Measurements from ENCODE around the gene ITGB5.

DNA sequence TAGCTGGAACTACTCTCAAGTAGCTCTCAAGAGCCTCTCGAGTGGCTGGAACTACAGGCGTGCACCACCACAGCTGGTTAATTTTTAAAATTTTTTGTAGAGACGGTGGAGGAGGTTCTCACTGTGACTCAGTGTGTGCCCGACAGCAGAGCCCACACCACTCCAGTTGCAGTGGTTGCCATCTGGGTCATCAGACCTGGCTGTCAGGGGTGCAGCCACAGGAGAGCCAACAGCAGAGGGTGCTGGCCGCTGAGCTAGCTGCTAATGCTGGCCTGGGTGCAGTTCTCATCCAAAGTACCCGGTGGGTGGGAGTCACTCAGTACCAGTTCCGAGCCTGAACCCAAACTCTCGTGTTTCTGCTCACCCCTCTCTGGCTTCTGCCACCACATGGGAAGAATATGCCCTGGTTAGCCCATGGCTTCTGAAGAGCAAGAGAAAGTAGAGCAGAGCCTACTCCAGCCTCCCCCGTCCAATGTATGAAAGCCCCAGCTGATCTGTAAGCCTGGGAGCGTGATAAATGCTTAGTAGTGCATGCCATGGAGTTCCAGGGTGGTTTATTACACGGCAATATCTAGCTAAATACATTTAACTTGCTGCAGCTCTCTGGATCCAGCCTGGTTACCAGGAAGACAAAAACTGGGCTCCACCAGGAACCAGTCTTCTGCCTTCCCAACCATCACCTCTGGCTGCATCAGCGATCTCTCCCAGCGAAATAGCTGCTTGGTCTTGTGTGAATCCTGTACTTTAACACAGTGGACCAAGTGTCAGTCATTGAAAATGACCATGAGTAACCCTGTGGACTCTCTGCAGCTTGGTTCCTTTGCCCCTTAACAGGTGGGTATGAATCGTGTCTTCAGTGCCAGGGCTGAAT is 139.8 kb downstream of the ITGB5 start:
- TF ChIP-seq, protein P1, sequence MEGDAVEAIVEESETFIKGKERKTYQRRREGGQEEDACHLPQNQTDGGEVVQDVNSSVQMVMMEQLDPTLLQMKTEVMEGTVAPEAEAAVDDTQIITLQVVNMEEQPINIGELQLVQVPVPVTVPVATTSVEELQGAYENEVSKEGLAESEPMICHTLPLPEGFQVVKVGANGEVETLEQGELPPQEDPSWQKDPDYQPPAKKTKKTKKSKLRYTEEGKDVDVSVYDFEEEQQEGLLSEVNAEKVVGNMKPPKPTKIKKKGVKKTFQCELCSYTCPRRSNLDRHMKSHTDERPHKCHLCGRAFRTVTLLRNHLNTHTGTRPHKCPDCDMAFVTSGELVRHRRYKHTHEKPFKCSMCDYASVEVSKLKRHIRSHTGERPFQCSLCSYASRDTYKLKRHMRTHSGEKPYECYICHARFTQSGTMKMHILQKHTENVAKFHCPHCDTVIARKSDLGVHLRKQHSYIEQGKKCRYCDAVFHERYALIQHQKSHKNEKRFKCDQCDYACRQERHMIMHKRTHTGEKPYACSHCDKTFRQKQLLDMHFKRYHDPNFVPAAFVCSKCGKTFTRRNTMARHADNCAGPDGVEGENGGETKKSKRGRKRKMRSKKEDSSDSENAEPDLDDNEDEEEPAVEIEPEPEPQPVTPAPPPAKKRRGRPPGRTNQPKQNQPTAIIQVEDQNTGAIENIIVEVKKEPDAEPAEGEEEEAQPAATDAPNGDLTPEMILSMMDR (IDR thresholded peaks at IDR 0.05; ENCODE audit: insufficient read depth, low read depth, low read length) = no peak
- TF ChIP-seq EZH2 (IDR thresholded peaks at IDR 0.05; ENCODE audit: insufficient read depth, low read length) = no peak
